ENCODE data around the gene TMEM126B. TPM values are rescaled to one million over a fixed set of nuclear protein-coding genes. Genes with fewer than 3 reads are reported as not detected.
"Not testable (repeated sequence)": the region's sequence is repeated elsewhere in the genome, so short reads cannot be mapped to it uniquely, and the experiment has no call there.

Gene TMEM126B
- total RNA-seq, 3 donors from 2014 or later: 41.1 to 50.5 (median 47.0) TPM

GRCh38 chr11:85666687-85667086 is 38.3 kb downstream of the TMEM126B start:
- no peak overlapping the region for H3K4me3 ChIP-seq
- H3K36me3 ChIP-seq: no peaks in the 10 kb centered on the region
- no peak for DNase-seq (ENCODE audit: low spot score in 2 of 2)
- H3K4me1 ChIP-seq: peaks cover 0 to 5% of the 10 kb centered on the region in 2 donors
- intact Hi-C loops (cut with DNase I; ENCODE audit: low total_unique reads): no loop called here
- TF ChIP-seq POLR2A (IDR thresholded peaks at IDR 0.05): no peak
- TF ChIP-seq POLR2AphosphoS5 (IDR thresholded peaks at IDR 0.05): no peak
- no peak for TF ChIP-seq CTCF (IDR thresholded peaks at IDR 0.05)
- no peak overlapping the region for H3K27ac ChIP-seq
- H3K27me3 ChIP-seq: no peaks in the 10 kb centered on the region
- H3K9me3 ChIP-seq: no peaks in the 10 kb centered on the region

GRCh38 chr11:85668157-85668556 is 39.8 kb downstream of the TMEM126B start:
- Histone ChIP-seq H3K4me3 (no peak overlapping the region), H3K27me3 (no peaks in the 10 kb centered on the region), H3K9me3 (no peaks in the 10 kb centered on the region), H3K36me3 (no peaks in the 10 kb centered on the region), H3K4me1 (no peaks in the 10 kb centered on the region), H3K27ac (no peak overlapping the region)
- intact Hi-C loops (cut with DNase I; ENCODE audit: low total_unique reads): no loop called here
- DNase-seq (ENCODE audit: low spot score in 2 of 2): no peak
- no peak for TF ChIP-seq POLR2AphosphoS5 (IDR thresholded peaks at IDR 0.05)

- H3K27ac ChIP-seq; intact Hi-C loops (cut with DNase I; ENCODE audit: low total_unique reads); H3K4me3 ChIP-seq; H3K9me3 ChIP-seq; H3K27me3 ChIP-seq; H3K36me3 ChIP-seq; DNase-seq (ENCODE audit: low spot score in 2 of 2); H3K4me1 ChIP-seq: not testable (repeated sequence)
Observed at GRCh38 chr11:85670949-85671663, 42.7 kb downstream of the TMEM126B start.

GRCh38 chr11:85672105-85672902 is 43.9 kb downstream of the TMEM126B start:
- Histone ChIP-seq H3K4me3 (no peak overlapping the region), H3K4me1 (no peaks in the 10 kb centered on the region), H3K27ac (no peak overlapping the region), H3K27me3 (no peaks in the 10 kb centered on the region), H3K9me3 (peaks cover 0 to 4% of the 10 kb centered on the region in 2 donors), H3K36me3 (no peaks in the 10 kb centered on the region)
- TF ChIP-seq POLR2AphosphoS5 (IDR thresholded peaks at IDR 0.05) (no peak), CTCF (IDR thresholded peaks at IDR 0.05) (no peak), POLR2A (IDR thresholded peaks at IDR 0.05) (no peak)
- DNase-seq (ENCODE audit: low spot score in 2 of 2): no peak
- intact Hi-C loops (cut with DNase I; ENCODE audit: low total_unique reads): no loop called here

- Histone ChIP-seq H3K36me3 (no peaks in the 10 kb centered on the region), H3K27ac (no peak overlapping the region), H3K4me1 (no peaks in the 10 kb centered on the region), H3K27me3 (no peaks in the 10 kb centered on the region), H3K4me3 (no peak overlapping the region), H3K9me3 (peaks cover 0 to 4% of the 10 kb centered on the region in 2 donors)
- TF ChIP-seq POLR2A (IDR thresholded peaks at IDR 0.05): no peak
- no peak for TF ChIP-seq POLR2AphosphoS5 (IDR thresholded peaks at IDR 0.05)
- TF ChIP-seq CTCF (IDR thresholded peaks at IDR 0.05): no peak
- intact Hi-C loops (cut with DNase I; ENCODE audit: low total_unique reads): no loop called here
- no peak for DNase-seq (ENCODE audit: low spot score in 2 of 2)
Observed at GRCh38 chr11:85673393-85673792, 45.0 kb downstream of the TMEM126B start.

GRCh38 chr11:85679576-85679975 is 51.2 kb downstream of the TMEM126B start:
- no peaks in the 10 kb centered on the region for H3K36me3 ChIP-seq
- no peak overlapping the region for H3K4me3 ChIP-seq
- TF ChIP-seq POLR2AphosphoS5 (IDR thresholded peaks at IDR 0.05) (no peak), POLR2A (IDR thresholded peaks at IDR 0.05) (no peak), CTCF (IDR thresholded peaks at IDR 0.05) (no peak)
- no peak overlapping the region for H3K27ac ChIP-seq
- no peak for DNase-seq (ENCODE audit: low spot score in 2 of 2)
- H3K27me3 ChIP-seq: no peaks in the 10 kb centered on the region
- H3K9me3 ChIP-seq: no peaks in the 10 kb centered on the region
- intact Hi-C loops (cut with DNase I; ENCODE audit: low total_unique reads): no loop called here
- H3K4me1 ChIP-seq: no peaks in the 10 kb centered on the region

All from breast epithelium (tissue), 4 donors.